Common myeloid progenitor, CD34-positive (primary cell): Measurements from ENCODE around the gene EVX2.
A peak's percentile ranks its signal among the peaks of the same experiment; 100 is the strongest.

ENCODE experiments used
- CTCF ChIA-PET: fragments of 350-600 bp; sonication (Branson Sonifier 250); formaldehyde crosslinking; loops from one replicate; lab custom pipeline; 2021; ENCODE audit warnings: antibody characterized with exemption; lab: Charles Lee
- POLR2A ChIA-PET: fragments of 350-600 bp; sonication (Branson Sonifier 250); formaldehyde crosslinking; loops from one replicate; lab custom pipeline; 2021; ENCODE audit warnings: antibody characterized with exemption; lab: Charles Lee
- DNase-seq, 3 donors: peaks; one replicate each; pipeline versions ENCODE4 v3.0.0 to v3.0.0-alpha.2; 2013
- H3K27ac ChIP-seq, 2 experiments: 1 replicate in 1 of 2; 2 replicates in 1 of 2; pipeline ENCODE4 v1.7.0; 2013; ENCODE audit warnings: inconsistent platforms in 2 of 2, low read length in 2 of 2, mild to moderate bottlenecking in 2 of 2, low read depth in 1 of 2, moderate library complexity in 1 of 2; ENCODE audit not compliant: severe bottlenecking in 2 of 2, insufficient read depth in 1 of 2, poor library complexity in 1 of 2
- H3K27me3 ChIP-seq, 5 experiments: replicated peaks in 2 of 5; 1 replicate in 3 of 5; 2 replicates in 2 of 5; pipeline versions ENCODE4 v1.6.1 to v1.7.0; 2013; ENCODE audit warnings: low read length in 4 of 5, mild to moderate bottlenecking in 2 of 5, moderate library complexity in 2 of 5, inconsistent platforms in 1 of 5; ENCODE audit not compliant: insufficient read depth in 5 of 5, control insufficient read depth in 4 of 5
- H3K36me3 ChIP-seq, 4 experiments: 1 replicate in 2 of 4; 2 replicates in 2 of 4; pipeline versions ENCODE4 v1.6.1 to v1.7.0; 2013; ENCODE audit warnings: low read length in 3 of 4, control low read depth in 1 of 4, mild to moderate bottlenecking in 1 of 4; ENCODE audit not compliant: control insufficient read depth in 4 of 4, insufficient read depth in 4 of 4
- H3K4me1 ChIP-seq, 4 experiments: 1 replicate in 3 of 4; 2 replicates in 1 of 4; pipeline versions ENCODE4 v1.6.1 to v1.7.1; 2013; ENCODE audit warnings: low read length in 3 of 4, mild to moderate bottlenecking in 3 of 4, control low read depth in 1 of 4, inconsistent platforms in 1 of 4, moderate library complexity in 1 of 4; ENCODE audit not compliant: control insufficient read depth in 4 of 4, insufficient read depth in 4 of 4; ENCODE audit errors: control extremely low read depth in 1 of 4
- H3K4me3 ChIP-seq, 7 experiments: 1 replicate in 4 of 7; 2 replicates in 3 of 7; pipeline versions ENCODE4 v1.5.1 to v1.7.0; 2013; ENCODE audit warnings: mild to moderate bottlenecking in 7 of 7, low read length in 6 of 7, moderate library complexity in 6 of 7, inconsistent platforms in 2 of 7, low read depth in 2 of 7, control low read depth in 1 of 7; ENCODE audit not compliant: insufficient read depth in 4 of 7, control insufficient read depth in 1 of 7; ENCODE audit errors: extremely low read depth in 1 of 7
- H3K9me3 ChIP-seq, 5 experiments: 1 replicate in 4 of 5; 2 replicates in 1 of 5; pipeline versions ENCODE4 v1.6.1 to v1.7.1; 2013; ENCODE audit warnings: low read length in 4 of 5, mild to moderate bottlenecking in 2 of 5, inconsistent platforms in 1 of 5, low read depth in 1 of 5, moderate library complexity in 1 of 5; ENCODE audit not compliant: control insufficient read depth in 4 of 5, insufficient read depth in 2 of 5; ENCODE audit errors: control extremely low read depth in 1 of 5
- WGBS: methylation state at CpG from one replicate; pipeline ENCODE4 v1.1.5; 2013; ENCODE audit not compliant: insufficient coverage; 5-methylcytosine and 5-hydroxymethylcytosine counted together

EVX2 gene

DNA sequence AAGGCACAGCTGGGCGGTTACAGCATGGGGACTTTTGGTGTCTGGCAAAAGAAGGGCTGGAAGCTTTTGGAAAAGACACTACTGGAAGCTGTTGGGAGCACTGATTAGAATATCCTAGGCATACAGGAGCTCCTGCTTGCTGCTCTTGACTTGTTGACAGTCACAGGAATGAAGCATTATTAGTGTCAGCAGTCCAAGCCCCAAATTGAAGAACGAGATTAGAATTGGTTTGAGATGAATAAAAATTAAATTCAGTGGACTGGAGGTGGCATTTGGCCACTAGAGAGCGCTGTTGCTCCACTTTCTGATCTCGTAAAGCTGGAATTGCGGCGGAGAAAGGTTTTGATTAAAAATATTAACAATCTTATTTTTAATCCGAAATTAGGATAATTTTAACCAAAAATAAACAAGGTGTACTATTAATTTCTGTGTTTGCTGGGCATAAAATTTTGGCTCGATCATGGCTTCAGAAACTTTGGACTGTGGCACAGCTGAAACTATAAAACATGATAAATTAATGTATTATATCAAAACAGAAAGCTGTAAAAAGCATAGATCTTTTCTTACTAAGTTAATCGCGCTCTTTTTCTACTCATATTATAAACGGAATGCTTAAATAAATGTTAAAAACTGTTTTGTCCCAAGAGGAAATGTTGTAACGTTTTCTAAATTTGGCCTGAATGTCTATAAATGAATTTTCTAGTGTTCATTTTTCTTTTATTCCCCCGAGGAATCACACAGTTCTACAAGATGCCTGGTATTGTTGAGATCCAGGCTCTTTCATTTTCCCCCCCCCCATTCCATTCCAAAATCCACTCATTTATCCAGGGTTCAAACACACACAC is 43.4 kb upstream of the EVX2 start:
- no peaks in the 10 kb centered on the region for H3K9me3 ChIP-seq
- H3K27ac ChIP-seq = no peak overlapping the region
- ChIA-PET POLR2A (interaction anchor here (0.9 kb wide), 1 partner anchor 34 kb away, joined by 4 read pairs; no protein-coding TSS in a partner anchor), CTCF (interaction anchor here (0.6 to 4.6 kb wide), 32 partner anchors 9 to 1038 kb away, joined by 3 to 44 read pairs (median 4); partner anchors contain the start of gene HOXD12)
- no peak overlapping the region for H3K4me3 ChIP-seq
- WGBS = 10% methylated on average over 2 of the region's 13 CpGs
- peak; percentile 72 to 86 (median 76) for DNase-seq
- peaks cover 3 to 25% (median 18%) of the 10 kb centered on the region in 4 experiments for H3K4me1 ChIP-seq
- no peaks in the 10 kb centered on the region for H3K36me3 ChIP-seq
- H3K27me3 ChIP-seq = peaks cover 22 to 99% (median 64%) of the 10 kb centered on the region in 5 experiments

- Histone ChIP-seq H3K4me1 (peaks cover 0 to 25% (median 18%) of the 10 kb centered on the region in 4 experiments), H3K27me3 (peaks cover 13 to 99% (median 64%) of the 10 kb centered on the region in 5 experiments), H3K9me3 (no peaks in the 10 kb centered on the region), H3K4me3 (no peak overlapping the region), H3K36me3 (no peaks in the 10 kb centered on the region), H3K27ac (no peak overlapping the region)
- ChIA-PET POLR2A (no interaction called here), CTCF (interaction anchor here (0.6 to 4.6 kb wide), 12 partner anchors 10 to 1209 kb away, joined by 3 to 44 read pairs (median 4); no protein-coding TSS in a partner anchor)
- 25% methylated on average over 5 of the region's 6 CpGs for WGBS
- DNase-seq = peak in 1 of 3 donors; percentile 43
Observed at GRCh38 chr2:176125772-176126054, 42.0 kb upstream of the EVX2 start.

GRCh38 chr2:176124947-176125771 is 41.4 kb upstream of the EVX2 start:
- Histone ChIP-seq H3K27ac (no peak overlapping the region), H3K27me3 (peaks cover 18 to 99% (median 67%) of the 10 kb centered on the region in 5 experiments), H3K36me3 (no peaks in the 10 kb centered on the region), H3K9me3 (no peaks in the 10 kb centered on the region), H3K4me3 (no peak overlapping the region), H3K4me1 (peaks cover 0 to 22% (median 16%) of the 10 kb centered on the region in 4 experiments)
- ChIA-PET POLR2A (no interaction called here), CTCF (interaction anchor here (0.6 to 5.2 kb wide), 11 partner anchors 10 to 1209 kb away, joined by 3 to 44 read pairs (median 4); no protein-coding TSS in a partner anchor)
- 29% methylated on average over 7 of the region's 9 CpGs for WGBS
- no peak for DNase-seq

GRCh38 chr2:176124110-176124946 is 40.6 kb upstream of the EVX2 start:
- Histone ChIP-seq H3K27ac (no peak overlapping the region), H3K27me3 (peaks cover 20 to 99% (median 70%) of the 10 kb centered on the region in 5 experiments), H3K4me1 (peaks cover 0 to 17% (median 12%) of the 10 kb centered on the region in 4 experiments), H3K9me3 (no peaks in the 10 kb centered on the region), H3K4me3 (no peak overlapping the region), H3K36me3 (no peaks in the 10 kb centered on the region)
- WGBS = 12% methylated on average over 29 of the region's 34 CpGs
- DNase-seq = no peak
- POLR2A ChIA-PET = no interaction called here
- CTCF ChIA-PET = interaction anchor here (1.0 to 5.2 kb wide), 6 partner anchors 8 to 1039 kb away, joined by 3 to 32 read pairs (median 6); no protein-coding TSS in a partner anchor

- WGBS = 7% methylated on average over 29 of the region's 40 CpGs
- peaks cover 20 to 99% (median 74%) of the 10 kb centered on the region in 5 experiments for H3K27me3 ChIP-seq
- H3K4me3 ChIP-seq = no peak overlapping the region
- DNase-seq = no peak
- H3K36me3 ChIP-seq = no peaks in the 10 kb centered on the region
- no peaks in the 10 kb centered on the region for H3K9me3 ChIP-seq
- CTCF ChIA-PET = interaction anchor here (1.0 to 5.2 kb wide), 4 partner anchors 9 to 32 kb away, joined by 3 to 24 read pairs (median 6); no protein-coding TSS in a partner anchor
- H3K4me1 ChIP-seq = peaks cover 0 to 12% (median 10%) of the 10 kb centered on the region in 4 experiments
- H3K27ac ChIP-seq = no peak overlapping the region
- POLR2A ChIA-PET = no interaction called here
Observed at GRCh38 chr2:176123411-176124109, 39.8 kb upstream of the EVX2 start.
